Measurements from ENCODE around the gene GLRX3.
A peak's percentile ranks its signal among the peaks of the same experiment; 100 is the strongest.

DNA sequence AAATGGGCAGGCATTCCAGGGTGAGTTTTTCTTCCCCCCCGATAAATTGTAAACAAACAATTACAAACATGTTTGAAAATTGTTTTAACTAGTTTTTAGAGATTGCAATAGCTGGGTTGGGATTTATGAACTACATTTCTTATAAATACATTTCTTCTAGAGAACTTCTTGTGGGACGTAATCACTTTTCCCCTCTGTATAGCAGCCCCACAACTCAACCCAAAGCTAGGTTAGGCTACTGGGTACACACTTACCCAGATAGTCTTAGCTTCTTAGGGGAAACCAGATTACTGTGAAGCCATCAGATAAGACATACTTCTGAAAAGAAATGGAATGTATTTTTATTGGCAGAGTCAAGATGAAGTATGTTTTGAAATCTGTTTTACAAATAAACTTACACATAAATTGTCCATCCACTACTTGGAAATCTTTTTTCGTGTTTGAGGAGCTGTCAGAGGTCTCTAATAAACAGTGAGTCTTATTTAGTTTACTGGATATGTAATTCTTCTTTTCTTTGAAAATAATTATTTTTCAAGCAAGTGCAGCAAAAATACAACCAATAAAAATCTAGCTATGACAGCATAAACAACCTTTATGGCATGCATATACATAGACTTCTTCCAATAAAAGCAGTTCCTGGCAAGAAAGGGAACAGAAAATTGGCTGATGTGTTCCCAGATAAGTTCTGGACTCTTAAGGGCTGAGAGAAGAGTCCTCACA is 8.0 kb upstream of the GLRX3 start:
- TF ChIP-seq GATA2 (IDR thresholded peaks at IDR 0.05; ENCODE audit: low read depth, low read length) (no peak), GATA3 (IDR thresholded peaks at IDR 0.05; ENCODE audit: low read depth, low read length) (peak; percentile 69)

Measured in SH-SY5Y (cell line).